Measurements from ENCODE around the gene SOBP. TPM values are rescaled to one million over a fixed set of nuclear protein-coding genes. Genes with fewer than 3 reads are reported as not detected.
A peak's percentile ranks its signal among the peaks of the same experiment; 100 is the strongest.
"Not testable (repeated sequence)": the region's sequence is repeated elsewhere in the genome, so short reads cannot be mapped to it uniquely, and the experiment has no call there.

SOBP gene
- total and polyA plus RNA-seq, 2 donors, result 15.3 to 27.7 TPM

GRCh38 chr6:107470364-107470763 lies 19.6 kb upstream of the SOBP start:
- DNase-seq (ENCODE audit: extremely low spot score), result no peak
- WGBS, result 66% methylated on average over 1 of the region's 1 CpG
- no peaks in the 10 kb centered on the region for H3K36me3 ChIP-seq (ENCODE audit: insufficient read depth)
- no peak overlapping the region for H3K27ac ChIP-seq (ENCODE audit: low read depth)
- H3K4me1 ChIP-seq (ENCODE audit: insufficient read depth), result no peaks in the 10 kb centered on the region
- H3K4me3 ChIP-seq (ENCODE audit: low read depth, low read length), result no peak overlapping the region

- Histone ChIP-seq H3K4me3 (ENCODE audit: low read depth, low read length) (no peak overlapping the region), H3K27ac (ENCODE audit: low read depth) (no peak overlapping the region), H3K4me1 (ENCODE audit: insufficient read depth) (no peaks in the 10 kb centered on the region), H3K36me3 (ENCODE audit: insufficient read depth) (no peaks in the 10 kb centered on the region)
- DNase-seq (ENCODE audit: extremely low spot score), result no peak
- 38% methylated on average over 5 of the region's 5 CpGs for WGBS
Observed at GRCh38 chr6:107473660-107474059, 16.3 kb upstream of the SOBP start.

GRCh38 chr6:107475360-107475759 lies 14.6 kb upstream of the SOBP start:
- WGBS, result 93% methylated on average over 3 of the region's 3 CpGs
- not testable (repeated sequence) for H3K27ac ChIP-seq (ENCODE audit: low read depth); DNase-seq (ENCODE audit: extremely low spot score)

GRCh38 chr6:107475826-107476225 lies 14.1 kb upstream of the SOBP start:
- H3K36me3 ChIP-seq (ENCODE audit: insufficient read depth); DNase-seq (ENCODE audit: extremely low spot score): not testable (repeated sequence)
- WGBS, result 81% methylated on average over 3 of the region's 3 CpGs

More at GRCh38 chr6:107475360-107475759, 14.6 kb upstream of the SOBP start:
- H3K36me3 ChIP-seq (ENCODE audit: insufficient read depth); H3K4me3 ChIP-seq (ENCODE audit: low read depth, low read length); H3K4me1 ChIP-seq (ENCODE audit: insufficient read depth): not testable (repeated sequence)

GRCh38 chr6:107479089-107479690 lies 10.7 kb upstream of the SOBP start:
- no peak overlapping the region for H3K4me3 ChIP-seq (ENCODE audit: low read depth, low read length)
- DNase-seq (ENCODE audit: extremely low spot score), result no peak
- 83% methylated on average over 4 of the region's 4 CpGs for WGBS
- H3K36me3 ChIP-seq (ENCODE audit: insufficient read depth), result no peaks in the 10 kb centered on the region
- no peak overlapping the region for H3K27ac ChIP-seq (ENCODE audit: low read depth)
- H3K4me1 ChIP-seq (ENCODE audit: insufficient read depth), result no peaks in the 10 kb centered on the region

More at GRCh38 chr6:107475826-107476225, 14.1 kb upstream of the SOBP start:
- H3K27ac ChIP-seq (ENCODE audit: low read depth); H3K4me1 ChIP-seq (ENCODE audit: insufficient read depth); H3K4me3 ChIP-seq (ENCODE audit: low read depth, low read length): not testable (repeated sequence)

GRCh38 chr6:107485157-107485556 lies 4.8 kb upstream of the SOBP start:
- no peak for DNase-seq (ENCODE audit: extremely low spot score)
- Histone ChIP-seq H3K4me1 (ENCODE audit: insufficient read depth) (no peaks in the 10 kb centered on the region), H3K27ac (ENCODE audit: low read depth) (no peak overlapping the region), H3K36me3 (ENCODE audit: insufficient read depth) (no peaks in the 10 kb centered on the region), H3K4me3 (ENCODE audit: low read depth, low read length) (no peak overlapping the region)
- 81% methylated on average over 4 of the region's 4 CpGs for WGBS

- peak overlapping the region; percentile 85 for H3K4me3 ChIP-seq (ENCODE audit: low read depth, low read length)
- 20% methylated on average over 27 of the region's 27 CpGs for WGBS
Observed at GRCh38 chr6:107488174-107488874, 1.6 kb upstream of the SOBP start.

GRCh38 chr6:107488875-107489635 lies 862 bp upstream of the SOBP start:
- no peaks in the 10 kb centered on the region for H3K4me1 ChIP-seq (ENCODE audit: insufficient read depth)

More at GRCh38 chr6:107488174-107488874, 1.6 kb upstream of the SOBP start:
- H3K4me1 ChIP-seq (ENCODE audit: insufficient read depth), result no peaks in the 10 kb centered on the region
- no peaks in the 10 kb centered on the region for H3K36me3 ChIP-seq (ENCODE audit: insufficient read depth)
- no peak overlapping the region for H3K27ac ChIP-seq (ENCODE audit: low read depth)
- DNase-seq (ENCODE audit: extremely low spot score), result no peak

GRCh38 chr6:107490566-107491137 lies 735 bp downstream of the SOBP start:
- DNase-seq (ENCODE audit: extremely low spot score), result no peak
- no peaks in the 10 kb centered on the region for H3K4me1 ChIP-seq (ENCODE audit: insufficient read depth)

More at GRCh38 chr6:107488875-107489635, 862 bp upstream of the SOBP start:
- H3K36me3 ChIP-seq (ENCODE audit: insufficient read depth), result no peaks in the 10 kb centered on the region
- DNase-seq (ENCODE audit: extremely low spot score), result no peak
- peak overlapping the region; percentile 85 for H3K4me3 ChIP-seq (ENCODE audit: low read depth, low read length)
- H3K27ac ChIP-seq (ENCODE audit: low read depth), result peak overlapping the region; percentile 11
- under 1% methylated on average over 51 of the region's 51 CpGs for WGBS

GRCh38 chr6:107491138-107491609 lies 1.3 kb downstream of the SOBP start:
- Histone ChIP-seq H3K36me3 (ENCODE audit: insufficient read depth) (no peaks in the 10 kb centered on the region), H3K27ac (ENCODE audit: low read depth) (peak overlapping the region; percentile 76), H3K4me1 (ENCODE audit: insufficient read depth) (no peaks in the 10 kb centered on the region), H3K4me3 (ENCODE audit: low read depth, low read length) (peak overlapping the region; percentile 85)
- no peak for DNase-seq (ENCODE audit: extremely low spot score)
- WGBS, result 1% methylated on average over 38 of the region's 38 CpGs

More at GRCh38 chr6:107490566-107491137, 735 bp downstream of the SOBP start:
- Histone ChIP-seq H3K36me3 (ENCODE audit: insufficient read depth) (no peaks in the 10 kb centered on the region), H3K4me3 (ENCODE audit: low read depth, low read length) (peak overlapping the region; percentile 85), H3K27ac (ENCODE audit: low read depth) (peak overlapping the region; percentile 76)
- under 1% methylated on average over 30 of the region's 30 CpGs for WGBS

- Histone ChIP-seq H3K27ac (ENCODE audit: low read depth) (no peak overlapping the region), H3K4me3 (ENCODE audit: low read depth, low read length) (peak overlapping the region; percentile 85), H3K36me3 (ENCODE audit: insufficient read depth) (no peaks in the 10 kb centered on the region), H3K4me1 (ENCODE audit: insufficient read depth) (no peaks in the 10 kb centered on the region)
- no peak for DNase-seq (ENCODE audit: extremely low spot score)
- WGBS, result 26% methylated on average over 14 of the region's 14 CpGs
Observed at GRCh38 chr6:107491760-107492660, 2.1 kb downstream of the SOBP start.

GRCh38 chr6:107493158-107494057 lies 3.5 kb downstream of the SOBP start:
- no peaks in the 10 kb centered on the region for H3K4me1 ChIP-seq (ENCODE audit: insufficient read depth)
- no peak for DNase-seq (ENCODE audit: extremely low spot score)
- H3K4me3 ChIP-seq (ENCODE audit: low read depth, low read length), result peak overlapping the region; percentile 21
- 24% methylated on average over 12 of the region's 12 CpGs for WGBS
- H3K36me3 ChIP-seq (ENCODE audit: insufficient read depth), result no peaks in the 10 kb centered on the region
- no peak overlapping the region for H3K27ac ChIP-seq (ENCODE audit: low read depth)

Measured in urinary bladder (tissue), 4 donors.